Astrocyte (in vitro differentiated cells and primary cell): Measurements from ENCODE around the gene DLL4.

ENCODE experiments used
- CTCF ChIP-seq: IDR thresholded peaks from 2 replicates; pipeline ENCODE4 v1.5.1; 2011; ENCODE audit warnings: low read depth, mild to moderate bottlenecking, inconsistent platforms, low read length, moderate library complexity; ENCODE audit not compliant: insufficient read depth
- EZH2 ChIP-seq: IDR thresholded peaks from 2 replicates; pipeline ENCODE4 v1.6.1; 2012; ENCODE audit warnings: mild to moderate bottlenecking, low read length, inconsistent platforms; ENCODE audit not compliant: insufficient read depth

- no peak for TF ChIP-seq CTCF
- no peak for TF ChIP-seq EZH2
Measured at GRCh38 chr15:40881351-40881750, 47.8 kb upstream of the DLL4 start.
